Liver (tissue), 9 donors: ENCODE results near the gene RWDD1. TPM values are rescaled to one million over a fixed set of nuclear protein-coding genes. Genes with fewer than 3 reads are reported as not detected.

Experiments used
- DNase-seq: peaks from one replicate; pipeline ENCODE4 v3.0.0-alpha.2; 2017; ENCODE audit warnings: low spot score
- H3K27ac ChIP-seq, 2 donors: one replicate each; pipeline ENCODE4 v1.7.0; 2013; ENCODE audit warnings: inconsistent platforms in 2 of 2, low read length in 2 of 2, control low read depth in 1 of 2, low read depth in 1 of 2, mild to moderate bottlenecking in 1 of 2
- H3K27me3 ChIP-seq, 4 donors: one replicate each; pipeline versions ENCODE4 v1.6.1 to v1.7.0; 2013; ENCODE audit warnings: low read length in 3 of 4, inconsistent platforms in 1 of 4, mild to moderate bottlenecking in 1 of 4, moderate library complexity in 1 of 4; ENCODE audit not compliant: control insufficient read depth in 4 of 4, insufficient read depth in 4 of 4
- H3K36me3 ChIP-seq, 4 donors: one replicate each; pipeline versions ENCODE4 v1.6.1 to v1.7.0; 2013; ENCODE audit warnings: low read length in 3 of 4, mild to moderate bottlenecking in 3 of 4, low read depth in 1 of 4, moderate library complexity in 1 of 4; ENCODE audit not compliant: control insufficient read depth in 4 of 4, insufficient read depth in 3 of 4
- H3K4me1 ChIP-seq, 4 donors: one replicate each; pipeline versions ENCODE4 v1.6.1 to v1.7.0; 2013; ENCODE audit warnings: low read length in 3 of 4, mild to moderate bottlenecking in 3 of 4, moderate library complexity in 1 of 4; ENCODE audit not compliant: control insufficient read depth in 4 of 4, insufficient read depth in 4 of 4
- H3K4me3 ChIP-seq, 3 donors: one replicate each; pipeline versions ENCODE4 v1.6.1 to v1.7.0; 2013; ENCODE audit warnings: low read length in 3 of 3, control low read depth in 1 of 3, low read depth in 1 of 3, mild to moderate bottlenecking in 1 of 3
- H3K9ac ChIP-seq, 2 donors: one replicate each; pipeline ENCODE4 v1.7.0; 2013; ENCODE audit warnings: low read length in 2 of 2, mild to moderate bottlenecking in 2 of 2, moderate library complexity in 2 of 2, control low read depth in 1 of 2, low read depth in 1 of 2
- H3K9me3 ChIP-seq, 4 donors: one replicate each; pipeline versions ENCODE4 v1.6.1 to v1.7.0; 2013; ENCODE audit warnings: low read length in 3 of 4; ENCODE audit not compliant: control insufficient read depth in 4 of 4
- EGR1 ChIP-seq, 2 donors: IDR thresholded peaks; 2 replicates each; pipeline ENCODE4 v1.6.1; 2016 to 2018; ENCODE audit warnings: antibody characterized with exemption in 2 of 2, low read depth in 2 of 2
- FOXA1 ChIP-seq: IDR thresholded peaks from 2 replicates; pipeline ENCODE4 v1.6.1; 2016; ENCODE audit warnings: antibody characterized with exemption
- FOXA2 ChIP-seq: IDR thresholded peaks from 2 replicates; pipeline ENCODE4 v1.6.1; 2016; ENCODE audit warnings: antibody characterized with exemption
- GABPA ChIP-seq, 2 donors: IDR thresholded peaks in 1 of 2; conservative IDR thresholded peaks in 1 of 2; 2 replicates each; pipeline ENCODE4 v1.6.1; 2016; ENCODE audit warnings: antibody characterized with exemption in 2 of 2, mild to moderate bottlenecking in 1 of 2, moderate library complexity in 1 of 2
- HNF4A ChIP-seq, 2 donors: conservative IDR thresholded peaks; 2 replicates each; pipeline ENCODE4 v1.6.1; 2016; ENCODE audit warnings: antibody characterized with exemption in 2 of 2, mild to moderate bottlenecking in 2 of 2
- HNF4G ChIP-seq: IDR thresholded peaks from 2 replicates; pipeline ENCODE4 v1.6.1; 2016; ENCODE audit warnings: antibody characterized with exemption
- JUND ChIP-seq, 2 donors: IDR thresholded peaks; 2 replicates each; pipeline ENCODE4 v1.6.1; 2016; ENCODE audit warnings: antibody characterized with exemption in 2 of 2
- MAX ChIP-seq: IDR thresholded peaks from 2 replicates; pipeline ENCODE4 v1.6.1; 2016; ENCODE audit warnings: antibody characterized with exemption
- NR2F2 ChIP-seq: IDR thresholded peaks from 2 replicates; pipeline ENCODE4 v1.6.1; 2016; ENCODE audit warnings: antibody characterized with exemption
- RAD21 ChIP-seq, 2 donors: IDR thresholded peaks; 2 replicates each; pipeline ENCODE4 v1.6.1; 2016; ENCODE audit warnings: antibody characterized with exemption in 2 of 2, mild to moderate bottlenecking in 2 of 2
- RXRA ChIP-seq, 2 donors: IDR thresholded peaks; 2 replicates each; pipeline ENCODE4 v1.6.1; 2017 to 2018; ENCODE audit warnings: antibody characterized with exemption in 2 of 2, mild to moderate bottlenecking in 1 of 2
- SP1 ChIP-seq: IDR thresholded peaks from 2 replicates; pipeline ENCODE4 v1.6.1; 2018; ENCODE audit warnings: antibody characterized with exemption, mild to moderate bottlenecking
- TAF1 ChIP-seq: conservative IDR thresholded peaks from 2 replicates; pipeline ENCODE4 v1.6.1; 2016; ENCODE audit warnings: antibody characterized with exemption, mild to moderate bottlenecking
- ZBTB33 ChIP-seq: IDR thresholded peaks from 2 replicates; pipeline ENCODE4 v1.6.1; 2016; ENCODE audit warnings: antibody characterized with exemption
- WGBS: extraction: QIAGEN DNeasy Blood & Tissue Kit; methylation state at CpG from one replicate; pipeline ENCODE4 v1.1.7; 2013; 5-methylcytosine and 5-hydroxymethylcytosine counted together
- polyA plus RNA-seq, 2 donors: library from polyadenylated mRNA; stranded (reverse) in 1 of 2; unstranded in 1 of 2; fragments of 200-250 nt in 1 of 2; fragments of >200 nt in 1 of 2; fragmentation: Nextera tagmentation in 1 of 2; extraction: Ambion mirVana in 1 of 2; gene quantifications; one replicate each; pipeline versions ENCODE4 v1.2.1 to v1.2.3, GENCODE V29; 2013 to 2015
- total RNA-seq, 2 donors: library from RNA; depleted of rRNA; stranded (reverse); fragments of >200 nt; gene quantifications; one replicate each; pipeline ENCODE4 v1.2.3, GENCODE V29; 2014
- TF ChIP-seq, protein P1 (sequence below): IDR thresholded peaks from 2 replicates; pipeline ENCODE4 v1.6.1; 2016; ENCODE audit warnings: antibody characterized with exemption, mild to moderate bottlenecking
- TF ChIP-seq, protein P2 (sequence below): IDR thresholded peaks from 2 replicates; pipeline ENCODE4 v1.6.1; 2016; ENCODE audit warnings: antibody characterized with exemption
- donor health status: healthy.
- donor health status: healthy.
- donor health status: healthy.
- donor health status: healthy.
- donor health status: healthy.

The RWDD1 gene
- total and polyA plus RNA-seq, 4 donors, result 7.0 to 52.7 (median 10.9) TPM

GRCh38 chr6:116522896-116523295 is 48.4 kb upstream of the RWDD1 start:
- 93% methylated on average over 2 of the region's 2 CpGs for WGBS
- H3K9me3 ChIP-seq, result no peaks in the 10 kb centered on the region
- H3K9ac ChIP-seq, result no peak overlapping the region
- no peak for DNase-seq
- no peaks in the 10 kb centered on the region for H3K27me3 ChIP-seq
- no peaks in the 10 kb centered on the region for H3K36me3 ChIP-seq
- H3K27ac ChIP-seq, result no peak overlapping the region
- H3K4me1 ChIP-seq, result no peaks in the 10 kb centered on the region
- TF ChIP-seq NR2F2 (no peak), GABPA (IDR thresholded peaks at IDR 0.05 in 1 of 2, conservative IDR thresholded peaks at IDR 0.05 in 1 of 2) (no peak), ZBTB33 (no peak), SP1 (no peak), HNF4G (no peak), HNF4A (conservative IDR thresholded peaks at IDR 0.05) (no peak), EGR1 (IDR thresholded peaks at IDR 0.05; ENCODE audit: low read depth in 2 of 2) (no peak), FOXA1 (no peak), RAD21 (IDR thresholded peaks at IDR 0.05) (no peak), JUND (IDR thresholded peaks at IDR 0.05) (no peak), RXRA (IDR thresholded peaks at IDR 0.05) (no peak), TAF1 (no peak), FOXA2 (no peak), MAX (no peak)
- TF ChIP-seq, protein P1, sequence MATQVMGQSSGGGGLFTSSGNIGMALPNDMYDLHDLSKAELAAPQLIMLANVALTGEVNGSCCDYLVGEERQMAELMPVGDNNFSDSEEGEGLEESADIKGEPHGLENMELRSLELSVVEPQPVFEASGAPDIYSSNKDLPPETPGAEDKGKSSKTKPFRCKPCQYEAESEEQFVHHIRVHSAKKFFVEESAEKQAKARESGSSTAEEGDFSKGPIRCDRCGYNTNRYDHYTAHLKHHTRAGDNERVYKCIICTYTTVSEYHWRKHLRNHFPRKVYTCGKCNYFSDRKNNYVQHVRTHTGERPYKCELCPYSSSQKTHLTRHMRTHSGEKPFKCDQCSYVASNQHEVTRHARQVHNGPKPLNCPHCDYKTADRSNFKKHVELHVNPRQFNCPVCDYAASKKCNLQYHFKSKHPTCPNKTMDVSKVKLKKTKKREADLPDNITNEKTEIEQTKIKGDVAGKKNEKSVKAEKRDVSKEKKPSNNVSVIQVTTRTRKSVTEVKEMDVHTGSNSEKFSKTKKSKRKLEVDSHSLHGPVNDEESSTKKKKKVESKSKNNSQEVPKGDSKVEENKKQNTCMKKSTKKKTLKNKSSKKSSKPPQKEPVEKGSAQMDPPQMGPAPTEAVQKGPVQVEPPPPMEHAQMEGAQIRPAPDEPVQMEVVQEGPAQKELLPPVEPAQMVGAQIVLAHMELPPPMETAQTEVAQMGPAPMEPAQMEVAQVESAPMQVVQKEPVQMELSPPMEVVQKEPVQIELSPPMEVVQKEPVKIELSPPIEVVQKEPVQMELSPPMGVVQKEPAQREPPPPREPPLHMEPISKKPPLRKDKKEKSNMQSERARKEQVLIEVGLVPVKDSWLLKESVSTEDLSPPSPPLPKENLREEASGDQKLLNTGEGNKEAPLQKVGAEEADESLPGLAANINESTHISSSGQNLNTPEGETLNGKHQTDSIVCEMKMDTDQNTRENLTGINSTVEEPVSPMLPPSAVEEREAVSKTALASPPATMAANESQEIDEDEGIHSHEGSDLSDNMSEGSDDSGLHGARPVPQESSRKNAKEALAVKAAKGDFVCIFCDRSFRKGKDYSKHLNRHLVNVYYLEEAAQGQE, result no peak
- H3K4me3 ChIP-seq, result no peak overlapping the region

DNA sequence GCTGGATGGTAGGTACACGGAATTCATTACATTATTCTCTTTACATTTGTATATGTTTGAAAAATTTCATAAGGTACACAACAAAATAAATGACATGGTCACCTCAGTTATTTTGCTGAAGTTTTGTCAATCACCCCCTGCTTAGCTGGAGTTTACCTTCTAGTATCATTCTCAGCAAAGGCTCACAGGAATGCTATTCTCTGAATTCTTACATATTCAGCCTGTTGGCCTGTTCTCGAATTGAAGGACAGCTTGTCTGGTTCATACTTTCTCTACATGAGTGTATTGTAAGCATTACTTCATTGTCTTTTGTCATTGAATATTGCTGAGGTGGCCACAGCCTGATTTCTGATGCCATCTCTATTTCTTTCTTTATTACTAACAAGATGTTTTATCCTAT is 47.1 kb upstream of the RWDD1 start:
- no peak for DNase-seq
- no peaks in the 10 kb centered on the region for H3K27me3 ChIP-seq
- H3K4me1 ChIP-seq, result no peaks in the 10 kb centered on the region
- no peaks in the 10 kb centered on the region for H3K36me3 ChIP-seq
- WGBS, result 80% methylated on average over 2 of the region's 2 CpGs
- H3K27ac ChIP-seq, result no peak overlapping the region
- H3K9ac ChIP-seq, result no peak overlapping the region
- H3K9me3 ChIP-seq, result no peaks in the 10 kb centered on the region
- no peak overlapping the region for H3K4me3 ChIP-seq
- TF ChIP-seq, protein P2, sequence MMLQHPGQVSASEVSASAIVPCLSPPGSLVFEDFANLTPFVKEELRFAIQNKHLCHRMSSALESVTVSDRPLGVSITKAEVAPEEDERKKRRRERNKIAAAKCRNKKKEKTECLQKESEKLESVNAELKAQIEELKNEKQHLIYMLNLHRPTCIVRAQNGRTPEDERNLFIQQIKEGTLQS, result no peak
- TF ChIP-seq RXRA (IDR thresholded peaks at IDR 0.05) (no peak), MAX (no peak), GABPA (IDR thresholded peaks at IDR 0.05 in 1 of 2, conservative IDR thresholded peaks at IDR 0.05 in 1 of 2) (no peak), NR2F2 (no peak), JUND (IDR thresholded peaks at IDR 0.05) (no peak), HNF4G (no peak)
- TF ChIP-seq, protein P1, result no peak
